Naive B cell (primary cell): ENCODE measurements around the gene CBX5. TPM values are rescaled to one million over a fixed set of nuclear protein-coding genes. Genes with fewer than 3 reads are reported as not detected.
A peak's percentile ranks its signal among the peaks of the same experiment; 100 is the strongest.

ENCODE experiments used
- ATAC-seq, 2 donors: fragments of 150-1000 bp; cut with Tn5 transposase; 2 replicates each; pipeline ENCODE4 v1.10.0; 2021; ENCODE audit warnings: low read depth in 2 of 2, mild to moderate bottlenecking in 2 of 2, moderate library complexity in 2 of 2
- DNase-seq: peaks from one replicate; pipeline ENCODE4 v3.0.0; 2022
- H3K27ac Mint-ChIP-seq, 6 donors: one replicate each; pipeline ENCODE4 v1.8.0; 2020 to 2022; ENCODE audit warnings: mild to moderate bottlenecking in 6 of 6, mixed read lengths in 6 of 6, moderate library complexity in 5 of 6, inconsistent platforms in 2 of 6
- H3K27me3 Mint-ChIP-seq, 3 donors: one replicate each; pipeline ENCODE4 v1.8.0; 2021 to 2022; ENCODE audit warnings: mixed read lengths in 3 of 3, mild to moderate bottlenecking in 1 of 3
- H3K36me3 Mint-ChIP-seq, 2 donors: one replicate each; pipeline ENCODE4 v1.8.0; 2020 to 2022; ENCODE audit warnings: mixed read lengths in 2 of 2, inconsistent platforms in 1 of 2, mild to moderate bottlenecking in 1 of 2
- H3K4me1 Mint-ChIP-seq, 3 donors: one replicate each; pipeline ENCODE4 v1.8.0; 2020 to 2022; ENCODE audit warnings: mixed read lengths in 3 of 3, inconsistent platforms in 1 of 3, mild to moderate bottlenecking in 1 of 3, moderate library complexity in 1 of 3
- H3K4me3 Mint-ChIP-seq, 8 donors: one replicate each; pipeline ENCODE4 v1.8.0; 2020 to 2022; ENCODE audit warnings: mild to moderate bottlenecking in 8 of 8, mixed read lengths in 8 of 8, moderate library complexity in 8 of 8, inconsistent platforms in 2 of 8
- H3K9me3 Mint-ChIP-seq, 7 donors: one replicate each; pipeline ENCODE4 v1.8.0; 2020 to 2022; ENCODE audit warnings: mixed read lengths in 7 of 7, mild to moderate bottlenecking in 5 of 7, inconsistent platforms in 2 of 7, moderate library complexity in 1 of 7
- polyA plus RNA-seq, 6 donors: library from polyadenylated mRNA; unstranded; fragments of 300-500 nt; fragmentation: Illumina TruSeq; gene quantifications; one replicate each; pipeline ENCODE4 v1.2.3, GENCODE V29; 2021; ENCODE audit warnings: low read depth in 6 of 6

CBX5 gene
- polyA plus RNA-seq, 6 donors from 2014 or later: 12.3 to 31.8 (median 24.1) TPM

DNA sequence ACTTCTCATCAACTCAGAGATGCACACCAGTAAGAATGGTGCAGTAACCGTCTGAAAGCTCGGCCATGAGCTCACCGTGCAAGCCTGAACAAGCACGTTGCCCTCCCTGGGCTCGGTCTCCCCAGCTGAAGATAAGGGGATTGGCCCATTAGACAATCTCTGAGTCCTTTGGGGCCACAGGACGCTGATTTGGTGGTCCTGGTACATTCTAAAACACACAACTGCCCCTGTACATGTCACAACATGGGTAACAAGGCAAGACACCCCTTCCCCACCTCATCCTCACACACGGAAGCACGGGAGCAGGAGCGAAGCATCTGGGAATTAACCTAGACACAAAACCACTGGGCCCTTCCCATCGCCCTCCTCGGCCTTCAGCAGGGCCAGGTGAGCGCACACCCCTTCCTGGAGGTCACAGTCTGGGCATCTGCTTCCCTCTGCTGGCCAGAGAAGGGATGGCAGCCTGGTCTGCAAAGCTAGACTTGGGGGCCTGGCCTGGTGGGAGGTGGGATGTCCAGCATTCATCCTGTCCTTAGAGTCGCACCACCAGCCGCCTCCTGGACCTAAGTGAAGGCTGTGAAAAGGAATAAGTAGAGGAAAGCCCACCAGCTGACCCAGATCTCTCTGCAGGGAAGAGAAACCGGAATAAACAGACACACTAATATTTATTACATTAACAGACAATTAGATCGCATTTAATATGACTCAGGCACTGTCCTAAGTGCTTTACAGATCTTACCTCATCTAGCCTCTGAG, 72.2 kb downstream of the CBX5 start:
- Mint-ChIP-seq H3K4me3 (no peak overlapping the region), H3K4me1 (peaks cover 3 to 7% (median 5%) of the 10 kb centered on the region in 3 donors), H3K9me3 (no peaks in the 10 kb centered on the region), H3K27ac (peak overlapping the region in 1 of 6 donors; percentile 39), H3K27me3 (peaks cover 42 to 84% (median 84%) of the 10 kb centered on the region in 3 donors), H3K36me3 (no peaks in the 10 kb centered on the region)
- DNase-seq: peak; percentile 70
- peak; percentile 89 to 96 for ATAC-seq

DNA sequence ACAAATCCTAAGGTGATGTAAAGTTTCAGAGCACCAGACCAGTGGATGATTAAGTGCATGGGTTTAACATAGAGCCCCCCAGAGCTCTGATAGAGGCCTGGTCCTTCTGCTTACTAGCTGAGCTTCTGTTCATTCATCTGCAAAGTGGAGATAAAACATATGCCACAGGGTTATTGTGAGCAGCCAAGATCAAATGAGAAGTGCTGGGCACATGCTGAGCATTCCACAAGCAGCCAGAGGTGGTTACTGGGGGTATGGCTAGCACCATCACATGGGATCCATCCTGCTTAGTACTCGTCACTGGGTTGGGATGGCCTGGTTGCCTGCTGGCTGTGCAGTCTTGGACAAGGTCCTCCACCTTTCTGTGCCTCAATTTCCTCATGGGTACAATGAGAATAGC, 73.1 kb downstream of the CBX5 start:
- Mint-ChIP-seq H3K27me3 (peaks cover 43 to 84% (median 83%) of the 10 kb centered on the region in 3 donors), H3K36me3 (no peaks in the 10 kb centered on the region), H3K4me1 (peaks cover 3 to 7% (median 5%) of the 10 kb centered on the region in 3 donors), H3K9me3 (no peaks in the 10 kb centered on the region), H3K4me3 (no peak overlapping the region), H3K27ac (no peak overlapping the region)
- DNase-seq: no peak
- no peak for ATAC-seq

DNA sequence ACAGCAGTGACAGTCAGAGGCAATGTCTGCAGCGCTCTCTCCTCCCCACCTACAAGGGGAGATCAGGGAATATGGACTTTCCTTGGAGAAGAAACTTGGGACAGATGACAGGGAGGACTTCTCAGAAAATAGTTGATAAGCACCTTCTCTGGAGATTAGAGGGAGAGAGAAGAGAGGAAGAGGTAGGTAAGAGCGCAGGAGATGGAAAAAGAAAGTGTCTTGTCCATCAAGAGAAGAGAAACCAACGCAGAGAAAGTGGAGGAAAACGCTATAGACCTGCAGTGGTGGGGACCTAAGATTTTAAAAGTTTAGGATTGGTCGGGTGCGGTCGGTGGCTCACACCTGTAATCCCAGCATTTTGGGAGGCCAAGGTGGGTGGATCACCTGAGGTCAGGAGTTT, 75.6 kb downstream of the CBX5 start:
- no peak overlapping the region for H3K4me3 Mint-ChIP-seq

GRCh38 chr12:54201001-54201794, 78.7 kb downstream of the CBX5 start:
- Mint-ChIP-seq H3K27ac (no peak overlapping the region), H3K4me1 (peaks cover 8 to 17% (median 14%) of the 10 kb centered on the region in 3 donors), H3K27me3 (peaks cover 68 to 92% (median 86%) of the 10 kb centered on the region in 3 donors), H3K36me3 (peaks cover 4 to 7% of the 10 kb centered on the region in 2 donors), H3K9me3 (peaks cover 0 to 2% (median 0%) of the 10 kb centered on the region in 7 donors), H3K4me3 (peak overlapping the region in 1 of 8 donors; percentile 5)
- ATAC-seq (peak; percentile 93 to 96), DNase-seq (peak; percentile 62)

More for the DNA sequence above, 75.6 kb downstream of the CBX5 start:
- Mint-ChIP-seq H3K27me3 (peaks cover 62 to 88% (median 82%) of the 10 kb centered on the region in 3 donors), H3K4me1 (peaks cover 3 to 7% (median 5%) of the 10 kb centered on the region in 3 donors), H3K27ac (peak overlapping the region in 1 of 6 donors; percentile 2), H3K36me3 (peaks cover 0 to 1% of the 10 kb centered on the region in 2 donors), H3K9me3 (no peaks in the 10 kb centered on the region)
- DNase-seq: no peak
- ATAC-seq: no peak

DNA sequence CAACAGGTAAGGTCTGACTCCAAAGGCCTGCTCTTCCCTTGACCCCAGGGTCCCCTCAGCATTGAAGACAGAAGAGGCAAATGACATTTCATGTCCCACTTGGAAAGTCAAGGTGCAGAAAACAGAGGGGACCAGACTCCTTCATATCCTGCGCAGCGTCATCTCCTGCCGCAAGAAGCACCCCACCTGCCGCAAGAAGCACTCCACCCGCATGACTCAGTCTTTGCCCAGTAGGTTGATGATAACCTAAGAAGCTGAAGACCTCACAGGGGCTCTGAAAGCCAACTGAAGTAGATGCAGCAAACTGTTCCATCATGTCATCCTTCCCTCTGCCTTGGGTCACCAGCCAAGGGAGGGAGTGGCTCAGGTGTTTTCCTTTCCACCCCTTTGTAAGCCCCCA, 79.5 kb downstream of the CBX5 start:
- H3K27ac Mint-ChIP-seq: no peak overlapping the region
- ATAC-seq: no peak
- peaks cover 67 to 92% (median 86%) of the 10 kb centered on the region in 3 donors for H3K27me3 Mint-ChIP-seq
- H3K36me3 Mint-ChIP-seq: peaks cover 4 to 7% of the 10 kb centered on the region in 2 donors
- H3K9me3 Mint-ChIP-seq: peaks cover 0 to 2% (median 0%) of the 10 kb centered on the region in 7 donors
- H3K4me3 Mint-ChIP-seq: peak overlapping the region in 1 of 8 donors; percentile 25
- no peak for DNase-seq
- peaks cover 16 to 25% (median 22%) of the 10 kb centered on the region in 3 donors for H3K4me1 Mint-ChIP-seq

DNA sequence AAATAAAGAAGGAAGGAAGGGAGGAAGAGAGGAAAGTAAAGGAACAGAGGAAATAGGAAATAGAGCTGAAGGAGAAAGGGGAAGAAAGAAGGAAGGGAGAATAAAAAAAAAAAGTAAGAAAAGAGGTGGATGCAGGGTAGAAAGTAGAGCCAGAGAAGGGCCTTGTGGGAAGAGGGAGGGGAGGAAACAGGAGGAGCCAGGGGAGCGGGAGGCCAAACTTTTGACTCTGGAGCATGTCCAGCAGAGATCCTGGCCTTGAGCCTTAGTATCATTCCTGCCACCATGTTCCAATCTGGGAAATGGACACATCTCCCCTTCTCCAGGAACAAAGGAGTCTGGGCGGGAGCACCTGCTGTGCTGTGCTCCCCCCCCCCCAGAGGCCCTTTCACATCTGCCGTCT, 80.0 kb downstream of the CBX5 start:
- peaks cover 4 to 7% of the 10 kb centered on the region in 2 donors for H3K36me3 Mint-ChIP-seq
- H3K27me3 Mint-ChIP-seq: peaks cover 71 to 92% (median 86%) of the 10 kb centered on the region in 3 donors
- H3K9me3 Mint-ChIP-seq: peaks cover 0 to 2% (median 0%) of the 10 kb centered on the region in 7 donors
- peak overlapping the region in 2 of 8 donors; percentile 25 to 34 for H3K4me3 Mint-ChIP-seq
- DNase-seq (no peak), ATAC-seq (no peak)
- H3K4me1 Mint-ChIP-seq: peaks cover 18 to 28% (median 25%) of the 10 kb centered on the region in 3 donors
- no peak overlapping the region for H3K27ac Mint-ChIP-seq

DNA sequence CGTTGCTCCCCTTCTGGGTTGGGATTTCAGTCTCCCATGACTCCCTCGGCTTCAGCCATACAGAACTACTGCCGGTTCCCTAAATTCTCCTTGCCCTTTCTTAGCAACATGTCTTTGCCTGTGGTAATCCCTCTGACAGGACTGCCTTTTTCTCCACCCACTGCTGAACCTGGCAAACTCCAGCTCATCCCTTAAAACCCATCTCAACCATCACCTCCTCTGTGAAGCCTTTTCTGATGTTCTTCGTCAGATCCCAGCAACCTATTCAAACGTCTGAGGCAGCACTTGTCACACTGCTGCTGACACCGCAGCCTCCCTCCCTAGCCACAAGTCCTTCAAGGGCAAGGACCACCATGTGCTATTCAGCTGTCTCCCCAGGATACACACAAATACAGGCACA, 80.9 kb downstream of the CBX5 start:
- Mint-ChIP-seq H3K27me3 (peaks cover 71 to 92% (median 84%) of the 10 kb centered on the region in 3 donors), H3K4me3 (no peak overlapping the region), H3K4me1 (peaks cover 18 to 28% (median 25%) of the 10 kb centered on the region in 3 donors), H3K36me3 (peaks cover 4 to 7% of the 10 kb centered on the region in 2 donors), H3K27ac (no peak overlapping the region), H3K9me3 (peaks cover 0 to 2% (median 0%) of the 10 kb centered on the region in 7 donors)
- no peak for DNase-seq
- no peak for ATAC-seq

- Mint-ChIP-seq H3K36me3 (peaks cover 4 to 7% of the 10 kb centered on the region in 2 donors), H3K4me3 (peak overlapping the region in 2 of 8 donors; percentile 35 to 39), H3K27me3 (peaks cover 74 to 91% (median 85%) of the 10 kb centered on the region in 3 donors), H3K27ac (no peak overlapping the region), H3K9me3 (peaks cover 0 to 2% (median 0%) of the 10 kb centered on the region in 7 donors), H3K4me1 (peaks cover 18 to 28% (median 25%) of the 10 kb centered on the region in 3 donors)
- ATAC-seq: no peak
- DNase-seq: no peak
Observed at GRCh38 chr12:54197431-54197909, 82.5 kb downstream of the CBX5 start.

DNA sequence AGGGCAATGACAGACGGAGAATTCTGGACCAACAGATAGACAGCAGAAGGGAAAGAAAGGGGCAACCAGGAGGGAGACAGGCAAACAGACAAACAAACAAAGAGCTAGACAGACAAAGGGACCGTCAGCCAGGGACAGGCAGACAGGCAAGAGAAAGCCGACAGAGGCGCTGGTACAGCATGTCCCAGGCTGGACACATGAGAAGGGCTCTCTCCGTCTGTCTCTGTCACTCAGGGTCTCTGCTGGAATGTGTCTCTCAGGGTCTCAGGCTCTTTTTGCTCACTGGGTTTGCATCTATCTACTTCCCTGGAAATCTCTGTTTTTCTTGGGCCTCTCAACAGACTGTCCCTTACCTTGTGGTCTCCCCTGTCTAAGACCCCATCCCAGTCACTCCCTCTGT, 82.9 kb downstream of the CBX5 start:
- H3K9me3 Mint-ChIP-seq: peaks cover 0 to 2% (median 0%) of the 10 kb centered on the region in 7 donors
- peak overlapping the region in 1 of 8 donors; percentile 35 for H3K4me3 Mint-ChIP-seq
- H3K4me1 Mint-ChIP-seq: peaks cover 18 to 28% (median 27%) of the 10 kb centered on the region in 3 donors
- no peak for DNase-seq
- H3K27ac Mint-ChIP-seq: no peak overlapping the region
- peaks cover 74 to 91% (median 85%) of the 10 kb centered on the region in 3 donors for H3K27me3 Mint-ChIP-seq
- ATAC-seq: no peak
- H3K36me3 Mint-ChIP-seq: peaks cover 4 to 7% of the 10 kb centered on the region in 2 donors

DNA sequence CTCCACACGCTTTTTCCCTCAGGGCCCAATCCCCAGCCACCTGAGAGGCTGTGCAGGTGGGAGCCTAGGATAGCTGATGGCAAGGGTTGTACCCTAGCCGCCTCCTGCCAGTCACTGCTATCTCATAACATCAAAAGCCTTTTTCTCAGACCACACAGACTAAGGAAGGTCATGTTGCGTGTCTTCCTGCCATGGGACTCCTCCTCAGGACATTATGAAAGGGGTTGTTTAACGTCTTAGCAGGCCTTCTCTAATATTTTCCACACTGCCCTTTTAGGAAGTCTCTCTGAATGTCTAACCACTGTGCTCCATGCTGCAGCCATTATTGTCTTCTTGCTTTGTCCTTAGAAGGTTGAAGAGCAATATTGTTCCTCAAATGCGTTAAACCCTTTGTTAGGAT, 83.5 kb downstream of the CBX5 start:
- H3K9me3 Mint-ChIP-seq: peaks cover 0 to 2% (median 0%) of the 10 kb centered on the region in 7 donors
- peak overlapping the region in 4 of 8 donors; percentile 17 to 67 (median 56) for H3K4me3 Mint-ChIP-seq

GRCh38 chr12:54195737-54196347, 84.1 kb downstream of the CBX5 start:
- Mint-ChIP-seq H3K9me3 (peaks cover 0 to 2% (median 0%) of the 10 kb centered on the region in 7 donors), H3K27me3 (peaks cover 74 to 87% (median 83%) of the 10 kb centered on the region in 3 donors), H3K27ac (no peak overlapping the region), H3K36me3 (peaks cover 4 to 7% of the 10 kb centered on the region in 2 donors), H3K4me1 (peaks cover 18 to 37% (median 34%) of the 10 kb centered on the region in 3 donors), H3K4me3 (peak overlapping the region in 6 of 8 donors; percentile 17 to 67 (median 56))
- DNase-seq (no peak), ATAC-seq (peak in 1 of 2 donors; percentile 29)

More for the DNA sequence above, 83.5 kb downstream of the CBX5 start:
- DNase-seq (no peak), ATAC-seq (no peak)
- peak overlapping the region in 1 of 6 donors; percentile 6 for H3K27ac Mint-ChIP-seq
- H3K36me3 Mint-ChIP-seq: peaks cover 4 to 7% of the 10 kb centered on the region in 2 donors
- H3K4me1 Mint-ChIP-seq: peaks cover 18 to 32% (median 31%) of the 10 kb centered on the region in 3 donors
- H3K27me3 Mint-ChIP-seq: peaks cover 77 to 87% (median 83%) of the 10 kb centered on the region in 3 donors

GRCh38 chr12:54195080-54195736, 84.7 kb downstream of the CBX5 start:
- Mint-ChIP-seq H3K4me3 (peak overlapping the region in 4 of 8 donors; percentile 10 to 66 (median 36)), H3K4me1 (peaks cover 18 to 40% (median 34%) of the 10 kb centered on the region in 3 donors), H3K27ac (no peak overlapping the region), H3K27me3 (peaks cover 74 to 87% (median 85%) of the 10 kb centered on the region in 3 donors), H3K9me3 (peaks cover 0 to 2% (median 0%) of the 10 kb centered on the region in 7 donors), H3K36me3 (peaks cover 4 to 7% of the 10 kb centered on the region in 2 donors)
- DNase-seq (no peak), ATAC-seq (no peak)
